K562 (cell line): ENCODE results near the gene FASN. TPM values are rescaled to one million over a fixed set of nuclear protein-coding genes. Genes with fewer than 3 reads are reported as not detected.

Experiments
- ARID2 ChIP-seq: fragments of 450-650 bp; IDR thresholded peaks from 2 replicates; pipeline ENCODE4 v1.6.1; 2017; ENCODE audit warnings: antibody characterized with exemption, mild to moderate bottlenecking
- BDP1 ChIP-seq: IDR thresholded peaks from 3 replicates; pipeline ENCODE4 v1.6.1; 2011; ENCODE audit not compliant: insufficient read length, insufficient read depth
- BRF2 ChIP-seq: IDR thresholded peaks from 3 replicates; pipeline ENCODE4 v1.6.1; 2011; ENCODE audit warnings: borderline replicate concordance, mild to moderate bottlenecking; ENCODE audit not compliant: insufficient read length, insufficient read depth
- CREBBP ChIP-seq: IDR thresholded peaks from one replicate; pipeline ENCODE4 v1.6.1; 2012; ENCODE audit warnings: low read depth, mild to moderate bottlenecking, control low read depth, inconsistent platforms, low read length
- JUN ChIP-seq, 2 experiments: sonication (generic) in 1 of 2; formaldehyde crosslinking in 1 of 2; IDR thresholded peaks; 2 replicates each; pipeline versions ENCODE4 v1.6.1 to v1.8.0; 2012 to 2022; ENCODE audit warnings: borderline replicate concordance in 2 of 2, mild to moderate bottlenecking in 2 of 2, improper control_type of control experiment in 1 of 2, low read depth in 1 of 2, low read length in 1 of 2, missing genetic modification reagents in 1 of 2
- MLX ChIP-seq, 2 experiments: fragments of 450-650 bp in 1 of 2; sonication (generic) in 1 of 2; formaldehyde crosslinking; conservative IDR thresholded peaks; 2 replicates each; pipeline versions ENCODE4 v1.4.0 to v1.8.1; 2020 to 2022; ENCODE audit warnings: mild to moderate bottlenecking in 1 of 2, missing genetic modification reagents in 1 of 2
- NCOA1 ChIP-seq: fragments of 450-650 bp; IDR thresholded peaks from 2 replicates; pipeline ENCODE4 v1.6.1; 2016; ENCODE audit warnings: low read depth
- PATZ1 ChIP-seq: fragments of 250-450 bp; sonication (Bioruptor Pico); IDR thresholded peaks from 2 replicates; pipeline ENCODE4 v1.5.0; 2020; ENCODE audit warnings: mild to moderate bottlenecking, borderline replicate concordance
- TAF15 ChIP-seq: fragments of 200-400 bp; formaldehyde crosslinking; IDR thresholded peaks from 2 replicates; pipeline ENCODE4 v1.6.1; 2017; ENCODE audit warnings: mild to moderate bottlenecking, low read depth, low read length, moderate library complexity
- USF1 ChIP-seq: sonication (generic); formaldehyde crosslinking; IDR thresholded peaks from 2 replicates; pipeline ENCODE4 v1.9.0; 2022; ENCODE audit warnings: mild to moderate bottlenecking, missing genetic modification reagents
- ZNF263 ChIP-seq: sonication (generic); formaldehyde crosslinking; IDR thresholded peaks from 2 replicates; pipeline ENCODE4 v1.8.0; 2022; ENCODE audit warnings: mild to moderate bottlenecking, missing genetic modification reagents, borderline replicate concordance
- ZNF347 ChIP-seq: fragments of 450-650 bp; formaldehyde crosslinking; IDR thresholded peaks from 2 replicates; pipeline ENCODE4 v1.4.0; 2020; ENCODE audit warnings: low read depth, mild to moderate bottlenecking, moderate library complexity
- ZNF518B ChIP-seq: fragments of 250-450 bp; sonication (Bioruptor Pico); IDR thresholded peaks from 2 replicates; pipeline ENCODE4 v1.5.0; 2021; ENCODE audit warnings: mild to moderate bottlenecking, moderate library complexity
- polyA plus RNA-seq, 8 experiments: library from polyadenylated mRNA; depleted of rRNA in 4 of 8; stranded (reverse) in 5 of 8; unstranded in 3 of 8; fragments of >200 nt; fragmentation: Nextera tagmentation in 2 of 8; fragmentation: Illumina TruSeq in 1 of 8; extraction: Ambion mirVana in 2 of 8; extraction: Trizol in 1 of 8; gene quantifications; 2 replicates each; pipeline versions ENCODE4 v1.2.1 to v1.2.3, GENCODE V29; 2011 to 2014; ENCODE audit warnings: inconsistent platforms in 1 of 8, missing spikeins in 1 of 8
- total RNA-seq, 7 experiments: library from RNA; depleted of rRNA in 6 of 7; stranded (reverse); fragments of >200 nt in 6 of 7; fragmentation: Illumina TruSeq in 2 of 7; extraction: Trizol in 2 of 7; gene quantifications; 2 replicates each; pipeline versions ENCODE4 v1.2.1 to v1.2.3, GENCODE V29; 2011 to 2021; ENCODE audit warnings: low replicate concordance in 1 of 7

FASN gene
- total and polyA plus RNA-seq, 9 of the 15 experiments (the other 6 are each of a cell fraction or from before 2014, with no cell fraction given): 0.15 to 663 (median 49.9) TPM

- TF ChIP-seq ZNF518B (CRISPR knock-in tag) (no peak), CREBBP (no peak), MLX (CRISPR knock-in tag; conservative IDR thresholded peaks at IDR 0.05) (no peak), ZNF263 (no peak), ZNF347 (CRISPR knock-in tag) (no peak), NCOA1 (no peak), ARID2 (no peak), PATZ1 (CRISPR knock-in tag) (no peak), JUN (IDR thresholded peaks at IDR 0.05; ENCODE audit: borderline replicate concordance, low read depth, low read length) (no peak), JUN (CRISPR knock-in tag; IDR thresholded peaks at IDR 0.05; ENCODE audit: borderline replicate concordance) (no peak), BRF2 (no peak), TAF15 (no peak), USF1 (no peak), BDP1 (no peak)
Observed at GRCh38 chr17:82079001-82079677, 18.9 kb downstream of the FASN start (continued).
